ENCODE measurements around the gene SCAMP1.

The SCAMP1 gene

GRCh38 chr5:78497573-78498533, 137.4 kb downstream of the SCAMP1 start:
- no peak for TF ChIP-seq CTCF (IDR thresholded peaks at IDR 0.05; ENCODE audit: insufficient read depth, low read depth, low read length, missing control alignments)
- peak; percentile 65 for DNase-seq (ENCODE audit: low read depth)
- H3K4me3 ChIP-seq (ENCODE audit: low read depth, low read length): no peak overlapping the region

GRCh38 chr5:78499485-78499884, 139.1 kb downstream of the SCAMP1 start:
- no peak overlapping the region for H3K4me3 ChIP-seq (ENCODE audit: low read depth, low read length)
- TF ChIP-seq CTCF (IDR thresholded peaks at IDR 0.05; ENCODE audit: insufficient read depth, low read depth, low read length, missing control alignments): no peak
- DNase-seq (ENCODE audit: low read depth): no peak

- DNase-seq (ENCODE audit: low read depth): no peak
- no peak for TF ChIP-seq CTCF (IDR thresholded peaks at IDR 0.05; ENCODE audit: insufficient read depth, low read depth, low read length, missing control alignments)
- no peak overlapping the region for H3K4me3 ChIP-seq (ENCODE audit: low read depth, low read length)
Measured at GRCh38 chr5:78500028-78500427, 139.6 kb downstream of the SCAMP1 start.

- H3K4me3 ChIP-seq (ENCODE audit: low read depth, low read length): no peak overlapping the region
- no peak for DNase-seq (ENCODE audit: low read depth)
- no peak for TF ChIP-seq CTCF (IDR thresholded peaks at IDR 0.05; ENCODE audit: insufficient read depth, low read depth, low read length, missing control alignments)
Measured at GRCh38 chr5:78500871-78501270, 140.5 kb downstream of the SCAMP1 start.

- no peak for DNase-seq (ENCODE audit: low read depth)
- TF ChIP-seq CTCF (IDR thresholded peaks at IDR 0.05; ENCODE audit: insufficient read depth, low read depth, low read length, missing control alignments): no peak
- H3K4me3 ChIP-seq (ENCODE audit: low read depth, low read length): no peak overlapping the region
Measured at GRCh38 chr5:78501411-78502352, 141.3 kb downstream of the SCAMP1 start.

- no peak for DNase-seq (ENCODE audit: low read depth)
- no peak overlapping the region for H3K4me3 ChIP-seq (ENCODE audit: low read depth, low read length)
- no peak for TF ChIP-seq CTCF (IDR thresholded peaks at IDR 0.05; ENCODE audit: insufficient read depth, low read depth, low read length, missing control alignments)
Measured at GRCh38 chr5:78503958-78504653, 143.7 kb downstream of the SCAMP1 start.
